GM19468 (cell line): ENCODE results near the gene CCNQ.

Experiments used
- ATAC-seq: cut with Tn5 transposase; IDR thresholded peaks from one replicate; pipeline ENCODE4 v1.9.1; 2021; ENCODE audit warnings: mild to moderate bottlenecking, moderate library complexity, moderate number of reproducible peaks; ENCODE audit not compliant: unreplicated experiment; ENCODE audit errors: extremely low read depth

Gene CCNQ

GRCh38 chrX:153549231-153549630 lies 49.7 kb downstream of the CCNQ start:
- no peak for ATAC-seq

DNA sequence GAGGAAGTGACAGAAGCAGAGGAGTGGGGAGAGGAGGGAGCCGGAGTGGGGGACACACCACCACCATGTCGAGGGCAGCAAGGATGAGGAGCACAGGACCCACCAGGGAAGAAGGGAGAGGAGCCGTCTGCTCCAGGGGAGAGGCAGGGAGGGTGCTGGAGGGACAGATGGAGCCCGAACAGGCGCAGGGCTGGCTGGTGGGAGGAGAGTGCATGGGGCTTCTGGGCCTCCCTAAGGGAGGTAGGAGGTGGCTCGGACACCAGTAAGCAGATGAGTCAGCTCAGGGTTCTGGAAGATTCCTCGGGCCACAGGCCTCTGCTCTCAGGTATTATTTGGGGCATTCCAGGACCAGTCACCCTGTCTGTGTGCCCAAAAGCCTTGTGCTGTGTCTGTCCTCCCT lies 51.7 kb downstream of the CCNQ start:
- ATAC-seq: no peak

- no peak for ATAC-seq
These were observed 52.6 kb downstream of the CCNQ start for GRCh38 chrX:153546386-153546785.

- no peak for ATAC-seq
These were observed 54.2 kb downstream of the CCNQ start for GRCh38 chrX:153544727-153545126.

DNA sequence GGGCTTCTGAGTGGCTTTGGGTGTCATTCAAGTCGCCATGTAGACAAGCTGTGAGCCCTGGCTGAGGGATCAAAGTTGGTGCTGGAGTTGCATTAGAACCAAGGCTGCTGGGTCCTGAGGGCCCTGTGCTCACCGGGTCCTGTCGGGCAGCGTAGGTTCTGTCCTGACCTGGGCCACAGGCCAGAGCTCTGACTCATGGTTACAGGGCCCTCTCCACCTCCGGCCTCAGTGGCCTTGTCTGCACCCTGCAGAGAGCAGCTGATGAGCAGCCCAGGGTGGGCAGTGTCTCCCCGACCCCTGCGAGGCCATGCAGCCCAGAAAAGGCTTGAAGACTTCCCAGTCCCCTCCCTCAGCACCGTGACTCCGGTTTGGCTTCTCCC lies 59.0 kb downstream of the CCNQ start:
- ATAC-seq: no peak

DNA sequence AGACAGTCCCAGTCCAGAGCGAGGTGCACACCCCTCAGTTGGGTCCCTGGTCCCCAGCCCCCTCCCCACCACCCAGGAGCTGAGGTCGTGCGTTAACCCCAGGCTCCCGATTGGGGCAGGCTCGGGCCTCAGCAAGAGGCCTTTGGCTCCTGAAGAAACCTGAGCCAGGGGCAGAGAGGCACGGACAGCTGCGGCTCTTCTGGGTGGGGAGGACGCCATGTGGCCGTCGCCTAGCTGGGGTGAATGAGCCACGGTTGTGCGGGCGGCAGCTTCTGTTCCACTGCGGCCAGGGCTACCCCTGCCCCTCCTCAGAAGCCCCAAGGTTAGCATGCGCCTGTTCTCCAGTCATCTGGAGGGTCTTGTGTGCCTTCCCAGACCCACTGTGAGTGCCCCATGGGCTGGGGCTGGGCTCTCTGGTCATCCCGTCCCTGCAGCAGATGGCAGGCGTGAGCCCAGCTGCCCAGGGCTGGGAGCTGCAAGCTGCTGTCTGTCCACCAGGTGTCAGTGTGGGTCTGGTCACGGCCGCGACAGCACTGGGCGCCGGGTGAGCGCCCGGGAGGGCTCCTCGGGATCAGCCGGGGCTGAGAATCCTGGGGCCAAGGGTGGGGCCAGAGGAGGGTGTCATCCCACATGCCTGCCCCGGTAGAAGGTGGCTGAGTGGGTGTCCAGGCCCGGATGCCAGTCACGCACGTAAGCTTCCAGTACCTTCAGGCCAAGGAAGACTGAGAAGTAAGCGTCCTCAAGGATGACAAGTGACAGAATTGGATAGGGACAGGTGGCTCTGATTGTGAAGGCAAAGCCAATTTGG lies 59.6 kb downstream of the CCNQ start:
- no peak for ATAC-seq

- ATAC-seq: no peak
These were observed 60.5 kb downstream of the CCNQ start for GRCh38 chrX:153538424-153538823.
